PFSK-1 (cell line): ENCODE results near the gene CRKL.

Source experiments
- POLR2AphosphoS5 ChIP-seq: IDR thresholded peaks from 2 replicates; pipeline ENCODE4 v1.6.1; 2012; ENCODE audit warnings: low read depth, mild to moderate bottlenecking, control low read depth, low read length, moderate library complexity
- TF ChIP-seq, protein P1 (sequence below), 2 experiments: IDR thresholded peaks; 2 replicates each; pipeline versions ENCODE4 v1.6.1 to v1.8.0; 2011 to 2012; ENCODE audit warnings: low read depth in 2 of 2, low read length in 2 of 2, control low read depth in 1 of 2, inconsistent platforms in 1 of 2, mild to moderate bottlenecking in 1 of 2, moderate library complexity in 1 of 2; ENCODE audit not compliant: insufficient read depth in 1 of 2

DNA sequence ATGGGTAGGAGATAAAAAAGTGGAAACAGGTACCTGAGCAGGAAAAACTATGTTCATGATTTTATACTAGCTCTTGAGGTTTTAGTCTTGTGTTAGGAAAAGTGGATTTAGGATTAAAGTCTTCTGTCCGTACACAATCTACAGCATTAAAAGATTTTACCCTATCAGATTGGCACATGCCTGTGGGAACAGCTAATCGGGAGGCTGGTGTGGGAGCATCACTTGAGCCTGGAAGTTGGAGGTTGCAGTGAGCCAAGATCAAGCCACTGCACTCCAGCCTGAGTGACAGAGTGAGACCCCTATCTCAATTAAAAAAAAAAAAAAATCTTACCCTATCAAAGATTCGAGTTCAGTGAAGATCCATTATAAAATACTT, 12.2 kb upstream of the CRKL start:
- TF ChIP-seq, protein P1, sequence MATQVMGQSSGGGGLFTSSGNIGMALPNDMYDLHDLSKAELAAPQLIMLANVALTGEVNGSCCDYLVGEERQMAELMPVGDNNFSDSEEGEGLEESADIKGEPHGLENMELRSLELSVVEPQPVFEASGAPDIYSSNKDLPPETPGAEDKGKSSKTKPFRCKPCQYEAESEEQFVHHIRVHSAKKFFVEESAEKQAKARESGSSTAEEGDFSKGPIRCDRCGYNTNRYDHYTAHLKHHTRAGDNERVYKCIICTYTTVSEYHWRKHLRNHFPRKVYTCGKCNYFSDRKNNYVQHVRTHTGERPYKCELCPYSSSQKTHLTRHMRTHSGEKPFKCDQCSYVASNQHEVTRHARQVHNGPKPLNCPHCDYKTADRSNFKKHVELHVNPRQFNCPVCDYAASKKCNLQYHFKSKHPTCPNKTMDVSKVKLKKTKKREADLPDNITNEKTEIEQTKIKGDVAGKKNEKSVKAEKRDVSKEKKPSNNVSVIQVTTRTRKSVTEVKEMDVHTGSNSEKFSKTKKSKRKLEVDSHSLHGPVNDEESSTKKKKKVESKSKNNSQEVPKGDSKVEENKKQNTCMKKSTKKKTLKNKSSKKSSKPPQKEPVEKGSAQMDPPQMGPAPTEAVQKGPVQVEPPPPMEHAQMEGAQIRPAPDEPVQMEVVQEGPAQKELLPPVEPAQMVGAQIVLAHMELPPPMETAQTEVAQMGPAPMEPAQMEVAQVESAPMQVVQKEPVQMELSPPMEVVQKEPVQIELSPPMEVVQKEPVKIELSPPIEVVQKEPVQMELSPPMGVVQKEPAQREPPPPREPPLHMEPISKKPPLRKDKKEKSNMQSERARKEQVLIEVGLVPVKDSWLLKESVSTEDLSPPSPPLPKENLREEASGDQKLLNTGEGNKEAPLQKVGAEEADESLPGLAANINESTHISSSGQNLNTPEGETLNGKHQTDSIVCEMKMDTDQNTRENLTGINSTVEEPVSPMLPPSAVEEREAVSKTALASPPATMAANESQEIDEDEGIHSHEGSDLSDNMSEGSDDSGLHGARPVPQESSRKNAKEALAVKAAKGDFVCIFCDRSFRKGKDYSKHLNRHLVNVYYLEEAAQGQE (IDR thresholded peaks at IDR 0.05; ENCODE audit: insufficient read depth in 1 of 2, low read depth in 2 of 2, low read length in 2 of 2) = no peak
- no peak for TF ChIP-seq POLR2AphosphoS5
